Measurements from ENCODE around the gene SYNPR.

SYNPR gene

GRCh38 chr3:63462732-63463131 is 184.6 kb downstream of the SYNPR start:
- no peak for DNase-seq (ENCODE audit: low read depth, low spot score)
- in situ Hi-C loops (cut with HindIII; ENCODE audit: low sequenced_read_pairs), result no loop called here
- no peak for TF ChIP-seq CTCF (IDR thresholded peaks at IDR 0.05; ENCODE audit: low read depth, low read length)
- no peak overlapping the region for H3K4me3 ChIP-seq (ENCODE audit: low read depth, low read length)

DNA sequence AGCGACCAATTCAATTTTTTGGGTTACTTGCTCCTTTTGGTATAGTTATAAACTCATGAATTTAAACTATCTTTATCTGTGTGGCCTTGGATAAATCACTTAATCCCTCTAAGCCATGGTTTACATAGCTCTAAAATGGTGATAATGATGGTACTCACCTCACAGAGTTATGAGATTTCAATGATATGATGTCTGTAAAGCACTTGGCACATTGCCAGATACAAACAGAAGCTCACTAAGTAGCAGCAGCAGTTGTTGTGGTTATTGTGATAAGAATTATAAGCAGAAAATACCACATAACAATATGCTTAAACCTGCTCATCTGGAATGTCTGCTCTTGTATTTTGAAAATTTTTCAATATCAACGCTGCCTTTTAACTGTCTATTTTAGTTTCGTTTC is 189.3 kb downstream of the SYNPR start:
- no peak for TF ChIP-seq CTCF (IDR thresholded peaks at IDR 0.05; ENCODE audit: low read depth, low read length)
- DNase-seq (ENCODE audit: low read depth, low spot score), result no peak

DNA sequence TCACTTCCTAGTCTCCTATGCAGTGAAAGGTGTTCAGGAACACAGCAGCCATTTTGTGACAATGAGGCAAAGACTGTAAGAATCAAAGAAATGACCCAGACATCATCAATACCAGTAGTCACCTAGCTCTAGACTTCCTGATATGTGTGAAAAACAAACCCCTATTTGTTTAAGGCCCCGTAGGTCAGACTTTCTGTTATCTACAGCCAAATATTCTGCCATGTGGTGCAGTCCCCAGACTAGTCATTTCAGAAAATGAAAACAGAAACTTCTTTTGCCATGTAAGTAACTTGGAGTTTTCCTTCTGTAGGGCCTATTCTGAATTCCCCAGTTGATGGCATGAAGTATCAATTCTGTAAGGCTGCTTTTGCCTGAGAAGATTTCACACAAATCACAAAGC is 192.6 kb downstream of the SYNPR start:
- DNase-seq (ENCODE audit: low read depth, low spot score), result no peak
- in situ Hi-C loops (cut with HindIII; ENCODE audit: low sequenced_read_pairs), result no loop called here

More for the DNA sequence above, 189.3 kb downstream of the SYNPR start:
- in situ Hi-C loops (cut with HindIII; ENCODE audit: low sequenced_read_pairs), result no loop called here
- H3K4me3 ChIP-seq (ENCODE audit: low read depth, low read length), result no peak overlapping the region

DNA sequence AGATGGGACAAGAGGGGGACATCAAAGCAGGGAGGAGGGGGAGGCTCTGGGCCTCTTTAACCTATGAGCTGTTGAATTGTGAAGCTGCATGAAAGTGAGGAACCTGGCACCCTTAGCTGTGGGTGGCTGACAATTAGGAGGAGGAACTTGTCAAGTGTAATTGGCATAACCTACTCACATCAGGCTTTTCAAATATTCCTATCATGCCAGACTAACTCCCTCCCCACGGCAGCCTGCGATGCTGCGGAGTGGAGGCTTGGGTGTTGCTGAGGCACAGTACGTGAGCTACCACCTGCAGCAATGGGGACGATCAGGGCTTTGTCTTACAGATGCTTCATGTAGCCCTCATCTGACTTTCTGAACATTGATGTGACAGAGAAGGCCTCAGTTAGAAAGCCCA is 193.7 kb downstream of the SYNPR start:
- in situ Hi-C loops (cut with HindIII; ENCODE audit: low sequenced_read_pairs), result no loop called here
- no peak for TF ChIP-seq CTCF (IDR thresholded peaks at IDR 0.05; ENCODE audit: low read depth, low read length)
- no peak for DNase-seq (ENCODE audit: low read depth, low spot score)
- H3K4me3 ChIP-seq (ENCODE audit: low read depth, low read length), result no peak overlapping the region

More for the DNA sequence above, 192.6 kb downstream of the SYNPR start:
- no peak for TF ChIP-seq CTCF (IDR thresholded peaks at IDR 0.05; ENCODE audit: low read depth, low read length)
- H3K4me3 ChIP-seq (ENCODE audit: low read depth, low read length), result no peak overlapping the region

GRCh38 chr3:63473641-63474166 is 195.6 kb downstream of the SYNPR start:
- no peak for DNase-seq (ENCODE audit: low read depth, low spot score)
- TF ChIP-seq CTCF (IDR thresholded peaks at IDR 0.05; ENCODE audit: low read depth, low read length), result no peak
- in situ Hi-C loops (cut with HindIII; ENCODE audit: low sequenced_read_pairs), result no loop called here
- H3K4me3 ChIP-seq (ENCODE audit: low read depth, low read length), result no peak overlapping the region

DNA sequence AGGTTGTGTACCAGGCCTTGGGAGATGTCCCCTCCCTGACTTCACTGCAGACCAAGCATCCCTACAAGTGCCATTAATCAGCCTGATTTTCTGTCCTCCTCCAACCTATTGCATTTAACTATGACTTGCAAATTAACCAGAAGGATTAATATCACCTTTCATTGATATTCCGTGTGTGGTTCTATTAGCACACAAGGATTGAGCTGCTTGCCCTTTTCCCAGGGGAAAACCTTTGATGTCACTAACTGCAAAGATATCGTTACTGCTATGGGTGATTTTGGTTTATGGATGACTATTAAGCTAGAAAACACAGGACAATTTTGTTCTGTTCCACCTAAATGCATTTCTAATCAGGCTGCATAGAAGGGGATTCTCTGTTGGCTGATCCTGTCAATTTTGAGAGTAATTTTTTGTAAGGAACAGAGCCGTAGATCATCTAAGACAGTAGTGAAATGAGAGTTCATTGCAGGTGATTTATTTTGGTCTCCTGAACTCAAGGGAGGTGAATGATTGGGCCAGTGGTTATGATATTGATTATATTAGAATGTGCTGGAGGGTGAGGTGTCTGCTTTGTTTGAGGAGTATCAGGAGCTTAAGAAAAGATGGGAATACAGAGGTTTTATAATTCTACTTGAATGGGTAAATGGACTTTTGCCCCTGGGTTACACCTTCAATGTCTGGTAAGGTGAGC is 196.9 kb downstream of the SYNPR start:
- no peak for TF ChIP-seq CTCF (IDR thresholded peaks at IDR 0.05; ENCODE audit: low read depth, low read length)
- in situ Hi-C loops (cut with HindIII; ENCODE audit: low sequenced_read_pairs), result no loop called here
- no peak for DNase-seq (ENCODE audit: low read depth, low spot score)
- no peak overlapping the region for H3K4me3 ChIP-seq (ENCODE audit: low read depth, low read length)

Data from astrocyte of the spinal cord (primary cell).